NCI-H69 (cell line): ENCODE data around the gene PLXNA2.

ENCODE experiments used
- DNase-seq: peaks from one replicate; lab custom pipeline; 2025; lab: John Stamatoyannopoulos, UW

Gene PLXNA2

GRCh38 chr1:208093754-208094719, 150.1 kb downstream of the PLXNA2 start:
- peak; percentile 74 for DNase-seq

- no peak for DNase-seq
Observed at GRCh38 chr1:208093046-208093445, 151.1 kb downstream of the PLXNA2 start.

GRCh38 chr1:208090388-208091301, 153.5 kb downstream of the PLXNA2 start:
- peak; percentile 9 for DNase-seq

GRCh38 chr1:208089761-208090370, 154.3 kb downstream of the PLXNA2 start:
- no peak for DNase-seq

- no peak for DNase-seq
Observed at GRCh38 chr1:208089149-208089548, 155.0 kb downstream of the PLXNA2 start.

GRCh38 chr1:208088319-208088718, 155.9 kb downstream of the PLXNA2 start:
- DNase-seq: no peak

- DNase-seq: no peak
Observed at GRCh38 chr1:208085655-208086515, 158.3 kb downstream of the PLXNA2 start.

GRCh38 chr1:208084764-208085163, 159.4 kb downstream of the PLXNA2 start:
- no peak for DNase-seq

- no peak for DNase-seq
Observed at GRCh38 chr1:208084220-208084619, 160.0 kb downstream of the PLXNA2 start.

- peak; percentile 62 for DNase-seq
Observed at GRCh38 chr1:208083715-208084085, 160.5 kb downstream of the PLXNA2 start.

- DNase-seq: no peak
Observed at GRCh38 chr1:208083016-208083714, 161.0 kb downstream of the PLXNA2 start.

- DNase-seq: no peak
Observed at GRCh38 chr1:208081972-208082371, 162.2 kb downstream of the PLXNA2 start.

GRCh38 chr1:208080396-208081286, 163.5 kb downstream of the PLXNA2 start:
- peak; percentile 58 for DNase-seq

- DNase-seq: no peak
Observed at GRCh38 chr1:208079161-208079560, 165.0 kb downstream of the PLXNA2 start.

GRCh38 chr1:208078752-208079151, 165.4 kb downstream of the PLXNA2 start:
- DNase-seq: no peak

GRCh38 chr1:208077232-208078075, 166.7 kb downstream of the PLXNA2 start:
- peak; percentile 92 for DNase-seq

GRCh38 chr1:208074353-208074752, 169.8 kb downstream of the PLXNA2 start:
- DNase-seq: peak; percentile 87

GRCh38 chr1:208071435-208072031, 172.7 kb downstream of the PLXNA2 start:
- no peak for DNase-seq
